ENCODE data around the gene SON. TPM values are rescaled to one million over a fixed set of nuclear protein-coding genes. Genes with fewer than 3 reads are reported as not detected.

SON gene
- polyA plus RNA-seq, 1 experiment: 103 TPM

GRCh38 chr21:33554236-33554981 lies 11.6 kb downstream of the SON start:
- Histone ChIP-seq H3K27me3 (ENCODE audit: control insufficient read depth, insufficient read depth, low read length) (no peaks in the 10 kb centered on the region), H3K27ac (ENCODE audit: low read depth, low read length) (no peak overlapping the region), H3K9me3 (ENCODE audit: control insufficient read depth, insufficient read depth, low read length) (peaks cover 10% of the 10 kb centered on the region), H3K4me3 (ENCODE audit: low read depth, low read length) (no peak overlapping the region)
- TF ChIP-seq CTCF (IDR thresholded peaks at IDR 0.05; ENCODE audit: low read depth, low read length): no peak
- no peak for DNase-seq (ENCODE audit: low read depth, low spot score)
- ChIA-PET POLR2A (no interaction called here), CTCF (interaction anchor here (0.5 kb wide), 1 partner anchor 39 kb away, joined by 3 read pairs; no protein-coding TSS in a partner anchor)

- ChIA-PET CTCF (interaction anchor here (2.4 kb wide), 1 partner anchor 51 kb away, joined by 9 read pairs; no protein-coding TSS in a partner anchor), POLR2A (no interaction called here)
- Histone ChIP-seq H3K9me3 (ENCODE audit: control insufficient read depth, insufficient read depth, low read length) (peaks cover 10% of the 10 kb centered on the region), H3K27me3 (ENCODE audit: control insufficient read depth, insufficient read depth, low read length) (no peaks in the 10 kb centered on the region), H3K27ac (ENCODE audit: low read depth, low read length) (no peak overlapping the region), H3K4me3 (ENCODE audit: low read depth, low read length) (no peak overlapping the region)
- DNase-seq (ENCODE audit: low read depth, low spot score): no peak
- no peak for TF ChIP-seq CTCF (IDR thresholded peaks at IDR 0.05; ENCODE audit: low read depth, low read length)
Measured at GRCh38 chr21:33554982-33555344, 12.1 kb downstream of the SON start.

- ChIA-PET POLR2A (interaction anchor here (0.7 kb wide), 1 partner anchor 17 kb away, joined by 3 read pairs; no protein-coding TSS in a partner anchor), CTCF (interaction anchor here (2.4 kb wide), 1 partner anchor 48 kb away, joined by 9 read pairs; no protein-coding TSS in a partner anchor)
- Histone ChIP-seq H3K4me3 (ENCODE audit: low read depth, low read length) (no peak overlapping the region), H3K27me3 (ENCODE audit: control insufficient read depth, insufficient read depth, low read length) (no peaks in the 10 kb centered on the region), H3K9me3 (ENCODE audit: control insufficient read depth, insufficient read depth, low read length) (no peaks in the 10 kb centered on the region), H3K27ac (ENCODE audit: low read depth, low read length) (no peak overlapping the region)
- no peak for DNase-seq (ENCODE audit: low read depth, low spot score)
- no peak for TF ChIP-seq CTCF (IDR thresholded peaks at IDR 0.05; ENCODE audit: low read depth, low read length)
Measured at GRCh38 chr21:33557447-33557846, 14.6 kb downstream of the SON start.

GRCh38 chr21:33558777-33559421 lies 16.1 kb downstream of the SON start:
- ChIA-PET CTCF (interaction anchor here (0.7 to 0.9 kb wide), 2 partner anchors 47 to 250 kb away, joined by 3 to 4 read pairs; no protein-coding TSS in a partner anchor), POLR2A (no interaction called here)
- no peaks in the 10 kb centered on the region for H3K9me3 ChIP-seq (ENCODE audit: control insufficient read depth, insufficient read depth, low read length)
- no peaks in the 10 kb centered on the region for H3K27me3 ChIP-seq (ENCODE audit: control insufficient read depth, insufficient read depth, low read length)
- no peak for TF ChIP-seq CTCF (IDR thresholded peaks at IDR 0.05; ENCODE audit: low read depth, low read length)
- no peak for DNase-seq (ENCODE audit: low read depth, low spot score)
- no peak overlapping the region for H3K4me3 ChIP-seq (ENCODE audit: low read depth, low read length)
- H3K27ac ChIP-seq (ENCODE audit: low read depth, low read length): no peak overlapping the region

GRCh38 chr21:33559813-33560212 lies 17.0 kb downstream of the SON start:
- Histone ChIP-seq H3K27ac (ENCODE audit: low read depth, low read length) (no peak overlapping the region), H3K4me3 (ENCODE audit: low read depth, low read length) (no peak overlapping the region), H3K27me3 (ENCODE audit: control insufficient read depth, insufficient read depth, low read length) (no peaks in the 10 kb centered on the region), H3K9me3 (ENCODE audit: control insufficient read depth, insufficient read depth, low read length) (no peaks in the 10 kb centered on the region)
- CTCF ChIA-PET: interaction anchor here (1.2 kb wide), 1 partner anchor 46 kb away, joined by 6 read pairs; no protein-coding TSS in a partner anchor
- no peak for DNase-seq (ENCODE audit: low read depth, low spot score)
- no peak for TF ChIP-seq CTCF (IDR thresholded peaks at IDR 0.05; ENCODE audit: low read depth, low read length)
- POLR2A ChIA-PET: no interaction called here
